ENCODE measurements around the gene FNIP1.
"Not testable (repeated sequence)": the region's sequence is repeated elsewhere in the genome, so short reads cannot be mapped to it uniquely, and the experiment has no call there.

The FNIP1 gene

GRCh38 chr5:131745155-131745554, 51.7 kb downstream of the FNIP1 start:
- no peak for DNase-seq (ENCODE audit: low spot score in 2 of 2)
- no peak overlapping the region for H3K27ac Mint-ChIP-seq (ENCODE audit: low read depth)
- no peaks in the 10 kb centered on the region for H3K9me3 Mint-ChIP-seq
- peaks cover 27% of the 10 kb centered on the region for H3K4me1 Mint-ChIP-seq
- peaks cover 8% of the 10 kb centered on the region for H3K36me3 Mint-ChIP-seq (ENCODE audit: insufficient read depth)
- no peaks in the 10 kb centered on the region for H3K27me3 Mint-ChIP-seq
- no peak for ATAC-seq (replicated peaks; ENCODE audit: extremely low read depth, poor library complexity, severe bottlenecking)
- no peak overlapping the region for H3K4me3 Mint-ChIP-seq

- Mint-ChIP-seq H3K9me3 (no peaks in the 10 kb centered on the region), H3K4me1 (peaks cover 5% of the 10 kb centered on the region), H3K4me3 (no peak overlapping the region), H3K27ac (ENCODE audit: low read depth) (no peak overlapping the region), H3K27me3 (no peaks in the 10 kb centered on the region), H3K36me3 (ENCODE audit: insufficient read depth) (peaks cover 15% of the 10 kb centered on the region)
- DNase-seq (ENCODE audit: low spot score in 2 of 2) (no peak), ATAC-seq (replicated peaks; ENCODE audit: extremely low read depth, poor library complexity, severe bottlenecking) (no peak)
Measured at GRCh38 chr5:131740477-131740876, 56.3 kb downstream of the FNIP1 start.

DNA sequence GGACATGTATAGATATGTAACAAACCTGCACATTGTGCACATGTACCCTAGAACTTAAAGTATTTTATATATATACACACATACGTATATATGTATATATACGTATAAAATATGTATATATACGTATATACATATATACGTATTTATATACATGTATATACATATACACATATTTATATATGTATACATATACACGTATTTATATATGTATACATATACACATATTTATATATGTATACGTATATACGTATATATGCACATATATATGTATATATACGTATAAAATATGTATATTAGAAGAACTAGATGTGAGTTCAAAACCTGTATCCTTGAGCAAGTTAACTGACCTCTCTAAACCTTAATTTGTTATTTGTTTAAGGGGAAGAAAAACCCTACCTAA, 61.4 kb downstream of the FNIP1 start:
- Mint-ChIP-seq H3K4me3 (no peak overlapping the region), H3K4me1 (peaks cover 11% of the 10 kb centered on the region), H3K36me3 (ENCODE audit: insufficient read depth) (peaks cover 10% of the 10 kb centered on the region), H3K27me3 (no peaks in the 10 kb centered on the region), H3K9me3 (no peaks in the 10 kb centered on the region), H3K27ac (ENCODE audit: low read depth) (no peak overlapping the region)
- ATAC-seq (replicated peaks; ENCODE audit: extremely low read depth, poor library complexity, severe bottlenecking) = no peak
- no peak for DNase-seq (ENCODE audit: low spot score in 2 of 2)

GRCh38 chr5:131734939-131735338, 61.9 kb downstream of the FNIP1 start:
- Mint-ChIP-seq H3K4me1 (peaks cover 11% of the 10 kb centered on the region), H3K36me3 (ENCODE audit: insufficient read depth) (peaks cover 10% of the 10 kb centered on the region)
- ATAC-seq (replicated peaks; ENCODE audit: extremely low read depth, poor library complexity, severe bottlenecking); DNase-seq (ENCODE audit: low spot score in 2 of 2); H3K9me3 Mint-ChIP-seq; H3K27me3 Mint-ChIP-seq; H3K27ac Mint-ChIP-seq (ENCODE audit: low read depth); H3K4me3 Mint-ChIP-seq: not testable (repeated sequence)

- H3K9me3 Mint-ChIP-seq = peaks cover 13% of the 10 kb centered on the region
- not testable (repeated sequence) for H3K4me3 Mint-ChIP-seq; H3K36me3 Mint-ChIP-seq (ENCODE audit: insufficient read depth); H3K4me1 Mint-ChIP-seq; DNase-seq (ENCODE audit: low spot score in 2 of 2); H3K27ac Mint-ChIP-seq (ENCODE audit: low read depth); H3K27me3 Mint-ChIP-seq; ATAC-seq (replicated peaks; ENCODE audit: extremely low read depth, poor library complexity, severe bottlenecking)
Measured at GRCh38 chr5:131729292-131729691, 67.5 kb downstream of the FNIP1 start.

- H3K4me1 Mint-ChIP-seq; H3K27ac Mint-ChIP-seq (ENCODE audit: low read depth); ATAC-seq (replicated peaks; ENCODE audit: extremely low read depth, poor library complexity, severe bottlenecking); DNase-seq (ENCODE audit: low spot score in 2 of 2); H3K36me3 Mint-ChIP-seq (ENCODE audit: insufficient read depth); H3K4me3 Mint-ChIP-seq; H3K27me3 Mint-ChIP-seq: not testable (repeated sequence)
- peaks cover 13% of the 10 kb centered on the region for H3K9me3 Mint-ChIP-seq
Measured at GRCh38 chr5:131724089-131724488, 72.7 kb downstream of the FNIP1 start.

GRCh38 chr5:131720714-131721113, 76.1 kb downstream of the FNIP1 start:
- Mint-ChIP-seq H3K4me1 (no peaks in the 10 kb centered on the region), H3K27ac (ENCODE audit: low read depth) (no peak overlapping the region), H3K27me3 (no peaks in the 10 kb centered on the region), H3K36me3 (ENCODE audit: insufficient read depth) (peaks cover 3% of the 10 kb centered on the region), H3K9me3 (no peaks in the 10 kb centered on the region), H3K4me3 (no peak overlapping the region)
- DNase-seq (ENCODE audit: low spot score in 2 of 2) (no peak), ATAC-seq (replicated peaks; ENCODE audit: extremely low read depth, poor library complexity, severe bottlenecking) (no peak)

- Mint-ChIP-seq H3K4me1 (no peaks in the 10 kb centered on the region), H3K9me3 (no peaks in the 10 kb centered on the region), H3K4me3 (no peak overlapping the region), H3K27ac (ENCODE audit: low read depth) (no peak overlapping the region), H3K27me3 (no peaks in the 10 kb centered on the region), H3K36me3 (ENCODE audit: insufficient read depth) (peaks cover 4% of the 10 kb centered on the region)
- ATAC-seq (replicated peaks; ENCODE audit: extremely low read depth, poor library complexity, severe bottlenecking) (no peak), DNase-seq (ENCODE audit: low spot score in 2 of 2) (no peak)
Measured at GRCh38 chr5:131719564-131719963, 77.3 kb downstream of the FNIP1 start.

DNA sequence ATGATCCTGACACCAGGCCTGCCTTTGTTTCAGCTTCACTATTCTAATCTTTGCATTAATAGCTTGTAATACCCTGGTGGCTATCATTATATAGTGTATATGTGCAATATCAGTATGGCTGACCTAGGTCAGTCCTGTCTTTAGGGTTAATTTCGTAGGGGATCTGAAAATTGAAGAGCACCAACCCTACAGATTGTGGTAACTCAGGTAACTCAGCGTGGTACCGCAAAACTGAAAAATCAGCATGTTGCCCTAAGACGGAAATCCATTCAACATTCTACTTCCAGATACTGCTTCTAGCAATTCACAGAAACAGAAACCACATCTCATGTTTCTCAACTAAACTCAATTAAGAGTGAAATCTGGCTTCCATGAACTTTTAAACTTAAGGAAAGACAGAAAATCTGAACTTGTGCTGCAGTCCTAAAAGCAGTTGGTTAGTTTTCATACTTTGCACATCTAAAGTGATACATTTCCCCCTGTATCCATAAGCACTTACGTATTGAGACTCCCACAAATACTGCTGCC, 78.3 kb downstream of the FNIP1 start:
- Mint-ChIP-seq H3K36me3 (ENCODE audit: insufficient read depth) (peaks cover 4% of the 10 kb centered on the region), H3K9me3 (no peaks in the 10 kb centered on the region), H3K4me1 (no peaks in the 10 kb centered on the region), H3K27ac (ENCODE audit: low read depth) (no peak overlapping the region), H3K4me3 (no peak overlapping the region), H3K27me3 (no peaks in the 10 kb centered on the region)
- ATAC-seq (replicated peaks; ENCODE audit: extremely low read depth, poor library complexity, severe bottlenecking) (no peak), DNase-seq (ENCODE audit: low spot score in 2 of 2) (no peak)

DNA sequence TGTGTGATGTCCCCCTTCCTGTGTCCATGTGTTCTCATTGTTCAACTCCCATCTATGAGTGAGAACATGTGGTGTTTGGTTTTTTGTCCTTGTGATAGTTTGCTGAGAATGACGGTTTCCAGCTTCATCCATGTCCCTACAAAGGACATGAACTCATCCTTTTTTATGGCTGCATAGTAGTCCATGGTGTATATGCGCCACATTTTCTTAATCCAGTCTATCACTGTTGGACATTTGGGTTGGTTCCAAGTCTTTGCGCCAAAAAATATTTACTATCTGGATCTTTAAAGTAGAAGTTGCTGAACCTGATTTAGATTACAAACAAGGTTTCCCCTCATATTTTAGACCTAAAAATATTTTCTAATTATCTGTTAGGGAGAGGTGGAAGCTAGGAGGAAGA, 79.7 kb downstream of the FNIP1 start:
- not testable (repeated sequence) for H3K27ac Mint-ChIP-seq (ENCODE audit: low read depth); H3K36me3 Mint-ChIP-seq (ENCODE audit: insufficient read depth); DNase-seq (ENCODE audit: low spot score in 2 of 2); H3K4me1 Mint-ChIP-seq; H3K27me3 Mint-ChIP-seq; H3K9me3 Mint-ChIP-seq; H3K4me3 Mint-ChIP-seq; ATAC-seq (replicated peaks; ENCODE audit: extremely low read depth, poor library complexity, severe bottlenecking)

DNA sequence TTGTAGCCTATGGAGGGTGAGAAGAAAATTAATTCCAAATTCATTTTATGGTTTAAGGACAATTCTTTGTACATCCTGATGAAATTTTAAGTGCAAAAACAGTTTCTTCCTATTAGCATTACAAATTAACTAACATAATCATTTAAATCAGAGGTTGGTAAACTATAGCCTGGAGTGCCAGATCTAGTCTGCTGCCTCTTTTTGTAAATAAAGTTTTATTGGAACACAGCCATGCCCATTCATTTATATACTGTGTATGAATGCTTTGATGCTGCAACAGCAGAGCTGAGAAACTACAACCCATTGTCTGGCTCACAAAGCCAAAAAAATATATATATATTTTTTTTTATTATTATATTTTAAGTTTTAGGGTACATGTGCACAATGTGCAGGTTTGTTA, 80.2 kb downstream of the FNIP1 start:
- ATAC-seq (replicated peaks; ENCODE audit: extremely low read depth, poor library complexity, severe bottlenecking) (no peak), DNase-seq (ENCODE audit: low spot score in 2 of 2) (no peak)
- H3K27me3 Mint-ChIP-seq = no peaks in the 10 kb centered on the region
- H3K36me3 Mint-ChIP-seq (ENCODE audit: insufficient read depth) = peaks cover 4% of the 10 kb centered on the region
- H3K9me3 Mint-ChIP-seq = no peaks in the 10 kb centered on the region
- H3K4me3 Mint-ChIP-seq = no peak overlapping the region
- no peak overlapping the region for H3K27ac Mint-ChIP-seq (ENCODE audit: low read depth)
- no peaks in the 10 kb centered on the region for H3K4me1 Mint-ChIP-seq

DNA sequence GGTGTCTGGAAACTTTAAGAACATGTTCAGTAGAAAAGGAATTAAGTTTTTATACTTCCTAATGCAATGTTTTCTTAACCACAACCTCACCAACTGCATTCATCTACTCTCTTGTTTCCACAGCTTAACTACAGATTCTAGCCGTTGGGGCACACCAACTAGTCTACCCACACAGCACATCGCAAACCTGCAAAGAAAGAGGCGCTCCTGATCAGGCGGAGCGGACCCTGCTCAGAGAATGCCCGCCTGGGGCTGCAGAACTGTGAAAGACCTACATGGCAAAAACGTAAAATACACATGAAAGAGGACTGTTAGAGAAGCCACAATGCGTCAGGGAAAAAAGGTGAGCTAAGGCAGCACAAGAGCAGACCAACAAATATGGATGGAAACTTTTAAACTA, 86.4 kb downstream of the FNIP1 start:
- no peaks in the 10 kb centered on the region for H3K9me3 Mint-ChIP-seq
- H3K4me1 Mint-ChIP-seq = no peaks in the 10 kb centered on the region
- no peaks in the 10 kb centered on the region for H3K27me3 Mint-ChIP-seq
- DNase-seq (ENCODE audit: low spot score in 2 of 2) (no peak), ATAC-seq (replicated peaks; ENCODE audit: extremely low read depth, poor library complexity, severe bottlenecking) (no peak)
- peaks cover 9% of the 10 kb centered on the region for H3K36me3 Mint-ChIP-seq (ENCODE audit: insufficient read depth)
- H3K27ac Mint-ChIP-seq (ENCODE audit: low read depth) = no peak overlapping the region
- no peak overlapping the region for H3K4me3 Mint-ChIP-seq

DNA sequence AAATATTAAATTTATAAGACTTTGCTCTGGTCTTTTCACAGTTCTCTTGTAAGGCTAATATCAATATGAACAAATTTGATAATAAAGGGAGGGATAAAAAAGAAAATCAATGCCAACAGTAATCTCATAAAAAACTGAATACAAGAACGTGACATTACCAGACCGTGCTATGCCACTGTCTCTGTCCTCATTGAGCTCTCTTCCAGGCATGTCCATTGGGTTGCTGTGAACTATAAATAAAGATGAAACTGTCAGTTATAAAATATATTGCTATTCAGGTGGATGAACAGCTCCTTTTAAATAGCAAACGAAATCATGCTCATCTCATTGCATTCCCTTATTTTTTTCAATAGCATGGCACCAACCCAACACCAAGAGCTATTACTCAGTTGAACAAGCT, 87.8 kb downstream of the FNIP1 start:
- peaks cover 18% of the 10 kb centered on the region for H3K36me3 Mint-ChIP-seq (ENCODE audit: insufficient read depth)
- H3K27me3 Mint-ChIP-seq = no peaks in the 10 kb centered on the region
- DNase-seq (ENCODE audit: low spot score in 2 of 2) (no peak), ATAC-seq (replicated peaks; ENCODE audit: extremely low read depth, poor library complexity, severe bottlenecking) (no peak)
- H3K4me3 Mint-ChIP-seq = no peak overlapping the region
- H3K4me1 Mint-ChIP-seq = no peaks in the 10 kb centered on the region
- H3K9me3 Mint-ChIP-seq = no peaks in the 10 kb centered on the region
- no peak overlapping the region for H3K27ac Mint-ChIP-seq (ENCODE audit: low read depth)

- peaks cover 36% of the 10 kb centered on the region for H3K36me3 Mint-ChIP-seq (ENCODE audit: insufficient read depth)
- ATAC-seq (replicated peaks; ENCODE audit: extremely low read depth, poor library complexity, severe bottlenecking) (no peak), DNase-seq (ENCODE audit: low spot score in 2 of 2) (no peak)
- no peaks in the 10 kb centered on the region for H3K9me3 Mint-ChIP-seq
- no peak overlapping the region for H3K4me3 Mint-ChIP-seq
- H3K27me3 Mint-ChIP-seq = no peaks in the 10 kb centered on the region
- H3K4me1 Mint-ChIP-seq = no peaks in the 10 kb centered on the region
- H3K27ac Mint-ChIP-seq (ENCODE audit: low read depth) = no peak overlapping the region
Measured at GRCh38 chr5:131706281-131706680, 90.5 kb downstream of the FNIP1 start.

Data from central memory CD8-positive, alpha-beta T cell (primary cell).